GM12872 (cell line): ENCODE data around the gene CD109.
A peak's percentile ranks its signal among the peaks of the same experiment; 100 is the strongest.

ENCODE experiments used
- CTCF ChIP-seq: IDR thresholded peaks from 3 replicates; pipeline ENCODE4 v1.5.1; 2011; ENCODE audit warnings: low read depth, mild to moderate bottlenecking, low read length, moderate library complexity; ENCODE audit not compliant: insufficient read depth

CD109 gene

GRCh38 chr6:73790574-73790973 lies 94.6 kb downstream of the CD109 start:
- no peak for TF ChIP-seq CTCF

GRCh38 chr6:73791336-73791735 lies 95.3 kb downstream of the CD109 start:
- no peak for TF ChIP-seq CTCF

GRCh38 chr6:73792738-73793137 lies 96.7 kb downstream of the CD109 start:
- no peak for TF ChIP-seq CTCF

- TF ChIP-seq CTCF = no peak
Observed at GRCh38 chr6:73796881-73797280, 100.9 kb downstream of the CD109 start.

- no peak for TF ChIP-seq CTCF
Observed at GRCh38 chr6:73797861-73798260, 101.9 kb downstream of the CD109 start.

- TF ChIP-seq CTCF = peak; percentile 32; the same call in 2 of the 3 replicates
Observed at GRCh38 chr6:73798592-73798991, 102.6 kb downstream of the CD109 start.

GRCh38 chr6:73800997-73801396 lies 105.0 kb downstream of the CD109 start:
- no peak for TF ChIP-seq CTCF
